MM.1S (cell line): ENCODE measurements around the gene FUT2.
"Not testable (repeated sequence)": the region's sequence is repeated elsewhere in the genome, so short reads cannot be mapped to it uniquely, and the experiment has no call there.

Source experiments
- DNase-seq: peaks from one replicate; pipeline ENCODE4 v3.0.0-alpha.2; 2015
- H2AFZ ChIP-seq: fragments of 300-600 bp; sonication (generic); 2 replicates; pipeline ENCODE4 v1.6.0; 2016; ENCODE audit warnings: antibody characterized with exemption, low read length
- H3F3A ChIP-seq: fragments of 300-600 bp; sonication (generic); 2 replicates; pipeline ENCODE4 v1.6.1; 2016; ENCODE audit warnings: mild to moderate bottlenecking, antibody characterized with exemption, low read length, moderate library complexity, mixed read lengths; ENCODE audit not compliant: insufficient read depth
- H3K27ac ChIP-seq: fragments of 300-600 bp; sonication (generic); 2 replicates; pipeline ENCODE4 v1.5.1; 2016; ENCODE audit warnings: mild to moderate bottlenecking, low read length
- H3K27me3 ChIP-seq: fragments of 300-600 bp; sonication (generic); replicated peaks from 2 replicates; pipeline ENCODE4 v1.6.0; 2016; ENCODE audit warnings: low read length; ENCODE audit not compliant: insufficient read depth
- H3K36me3 ChIP-seq: fragments of 300-600 bp; sonication (generic); replicated peaks from 2 replicates; pipeline ENCODE4 v1.6.1; 2016; ENCODE audit warnings: mild to moderate bottlenecking, low read length, mixed read lengths; ENCODE audit not compliant: insufficient read depth
- H3K4me1 ChIP-seq: fragments of 300-600 bp; sonication (generic); 2 replicates; pipeline ENCODE4 v1.6.1; 2016; ENCODE audit warnings: low read length, mixed read lengths
- H3K4me2 ChIP-seq: fragments of 300-600 bp; sonication (generic); 2 replicates; pipeline ENCODE4 v1.6.0; 2016; ENCODE audit warnings: low read depth, low read length
- H3K4me3 ChIP-seq: fragments of 300-600 bp; sonication (generic); 2 replicates; pipeline ENCODE4 v1.5.1; 2016; ENCODE audit warnings: low read length, mixed read lengths
- H3K79me2 ChIP-seq: fragments of 300-600 bp; sonication (generic); 2 replicates; pipeline ENCODE4 v1.6.1; 2016; ENCODE audit warnings: mixed run types, low read length, mixed read lengths
- H3K9ac ChIP-seq: fragments of 300-600 bp; sonication (generic); 2 replicates; pipeline ENCODE4 v1.6.1; 2016; ENCODE audit warnings: low read length, mixed read lengths
- H3K9me2 ChIP-seq: fragments of 300-600 bp; sonication (generic); replicated peaks from 2 replicates; pipeline ENCODE4 v1.6.1; 2016; ENCODE audit warnings: mild to moderate bottlenecking, low read length, mixed read lengths; ENCODE audit not compliant: insufficient read depth
- H3K9me3 ChIP-seq: fragments of 300-600 bp; sonication (generic); replicated peaks from 2 replicates; pipeline ENCODE4 v1.6.1; 2016; ENCODE audit warnings: mild to moderate bottlenecking, low read length, mixed read lengths; ENCODE audit not compliant: insufficient read depth
- H4K20me1 ChIP-seq: fragments of 300-600 bp; sonication (generic); 2 replicates; pipeline ENCODE4 v1.6.1; 2016; ENCODE audit warnings: mild to moderate bottlenecking, low read length, moderate library complexity, mixed read lengths; ENCODE audit not compliant: insufficient read depth
- EZH2 ChIP-seq: fragments of 300-600 bp; sonication (generic); optimal IDR thresholded peaks from 2 replicates; pipeline ENCODE3; 2017; ENCODE audit warnings: low read depth, mild to moderate bottlenecking, antibody characterized with exemption, low read length, mixed read lengths
- EZH2phosphoT487 ChIP-seq: fragments of 300-600 bp; sonication (generic); IDR thresholded peaks from 2 replicates; pipeline ENCODE4 v1.6.1; 2018; ENCODE audit warnings: antibody characterized with exemption, low read length
- TF ChIP-seq, protein P1 (sequence below): fragments of 300-600 bp; sonication (generic); IDR thresholded peaks from 2 replicates; pipeline ENCODE4 v1.5.1; 2016; ENCODE audit warnings: antibody characterized with exemption, low read length, mixed read lengths

Gene FUT2

DNA sequence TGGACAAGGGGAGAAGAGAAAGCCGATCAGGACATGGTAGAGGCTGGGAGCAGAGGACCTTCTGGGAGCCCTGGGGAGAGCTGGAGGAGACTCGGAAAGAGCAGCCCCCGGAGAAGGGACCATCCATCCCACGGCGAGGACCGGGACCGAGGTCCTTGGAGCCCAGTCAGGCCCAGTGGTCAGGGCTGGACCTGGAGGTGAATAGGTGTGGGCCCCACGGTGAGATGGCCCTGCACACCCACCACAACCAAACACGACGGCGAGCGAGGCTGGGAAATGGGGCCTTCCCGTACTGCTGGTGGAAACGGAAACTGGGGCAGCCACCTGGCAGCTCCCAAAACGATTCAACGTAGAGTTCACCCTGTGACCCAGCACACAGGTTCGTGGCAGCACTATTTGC is 19.3 kb upstream of the FUT2 start:
- Histone ChIP-seq H4K20me1 (no peaks in the 10 kb centered on the region), H2AFZ (no peak overlapping the region), H3K4me3 (no peak overlapping the region), H3K36me3 (no peaks in the 10 kb centered on the region), H3K79me2 (no peaks in the 10 kb centered on the region), H3K9me2 (no peaks in the 10 kb centered on the region), H3K9ac (no peak overlapping the region), H3F3A (no peaks in the 10 kb centered on the region), H3K4me1 (no peaks in the 10 kb centered on the region; the same call in 1 of the 2 replicates), H3K9me3 (no peaks in the 10 kb centered on the region), H3K4me2 (no peak overlapping the region), H3K27ac (no peak overlapping the region), H3K27me3 (peaks cover 92% of the 10 kb centered on the region)
- DNase-seq = no peak
- no peak for TF ChIP-seq EZH2phosphoT487
- TF ChIP-seq, protein P1, sequence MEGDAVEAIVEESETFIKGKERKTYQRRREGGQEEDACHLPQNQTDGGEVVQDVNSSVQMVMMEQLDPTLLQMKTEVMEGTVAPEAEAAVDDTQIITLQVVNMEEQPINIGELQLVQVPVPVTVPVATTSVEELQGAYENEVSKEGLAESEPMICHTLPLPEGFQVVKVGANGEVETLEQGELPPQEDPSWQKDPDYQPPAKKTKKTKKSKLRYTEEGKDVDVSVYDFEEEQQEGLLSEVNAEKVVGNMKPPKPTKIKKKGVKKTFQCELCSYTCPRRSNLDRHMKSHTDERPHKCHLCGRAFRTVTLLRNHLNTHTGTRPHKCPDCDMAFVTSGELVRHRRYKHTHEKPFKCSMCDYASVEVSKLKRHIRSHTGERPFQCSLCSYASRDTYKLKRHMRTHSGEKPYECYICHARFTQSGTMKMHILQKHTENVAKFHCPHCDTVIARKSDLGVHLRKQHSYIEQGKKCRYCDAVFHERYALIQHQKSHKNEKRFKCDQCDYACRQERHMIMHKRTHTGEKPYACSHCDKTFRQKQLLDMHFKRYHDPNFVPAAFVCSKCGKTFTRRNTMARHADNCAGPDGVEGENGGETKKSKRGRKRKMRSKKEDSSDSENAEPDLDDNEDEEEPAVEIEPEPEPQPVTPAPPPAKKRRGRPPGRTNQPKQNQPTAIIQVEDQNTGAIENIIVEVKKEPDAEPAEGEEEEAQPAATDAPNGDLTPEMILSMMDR = no peak
- no peak for TF ChIP-seq EZH2

DNA sequence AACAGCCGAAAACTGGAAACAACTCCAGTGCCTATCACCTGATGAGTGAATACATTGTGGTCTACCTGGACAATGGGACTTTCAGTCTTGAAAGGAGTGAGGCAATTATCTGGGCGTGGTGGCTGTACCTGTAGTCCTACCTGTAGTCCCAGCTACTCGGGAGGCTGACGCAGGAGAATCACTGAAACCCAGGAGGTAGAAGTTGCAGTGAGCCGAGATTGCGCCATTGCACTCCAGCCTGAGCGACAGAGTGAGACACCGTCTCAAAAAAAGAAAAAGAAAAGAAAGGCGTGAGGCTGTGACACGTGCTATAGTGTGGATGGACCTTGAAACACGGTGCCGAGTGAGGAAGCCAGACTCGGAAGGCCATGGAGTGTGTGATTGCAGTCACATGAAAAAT is 18.9 kb upstream of the FUT2 start:
- peaks cover 95% of the 10 kb centered on the region for H3K27me3 ChIP-seq
- H3K4me2 ChIP-seq = no peak overlapping the region
- H3K9me2 ChIP-seq = no peaks in the 10 kb centered on the region
- no peaks in the 10 kb centered on the region for H3K79me2 ChIP-seq
- H4K20me1 ChIP-seq = no peaks in the 10 kb centered on the region
- no peaks in the 10 kb centered on the region; the same call in 1 of the 2 replicates for H3K4me1 ChIP-seq
- TF ChIP-seq EZH2phosphoT487 (no peak), EZH2 (no peak)
- TF ChIP-seq, protein P1 = no peak
- no peaks in the 10 kb centered on the region for H3K36me3 ChIP-seq
- H2AFZ ChIP-seq = no peak overlapping the region
- H3K9ac ChIP-seq = no peak overlapping the region
- no peaks in the 10 kb centered on the region for H3F3A ChIP-seq
- H3K4me3 ChIP-seq = no peak overlapping the region
- H3K27ac ChIP-seq = no peak overlapping the region
- no peak for DNase-seq
- H3K9me3 ChIP-seq = no peaks in the 10 kb centered on the region

DNA sequence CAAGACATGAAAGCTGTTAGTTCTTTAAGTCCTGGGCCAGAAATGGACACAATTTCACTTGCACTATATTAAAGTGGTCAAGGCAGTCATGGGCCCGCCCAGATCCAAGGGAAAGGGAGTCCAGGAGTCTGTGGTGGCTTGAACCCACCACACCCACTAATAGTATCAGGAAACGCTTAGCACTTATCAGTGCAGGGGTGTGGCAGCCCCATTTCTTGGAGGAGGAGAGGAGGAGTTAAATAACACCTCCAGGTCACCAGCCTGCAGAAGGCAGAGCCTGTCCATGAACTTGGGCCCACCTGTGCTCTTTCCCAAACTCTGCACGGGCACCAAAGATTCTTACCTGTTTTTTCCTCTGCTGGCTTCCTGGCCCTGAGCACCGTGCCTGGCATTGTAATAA is 17.6 kb upstream of the FUT2 start:
- no peak overlapping the region for H3K4me3 ChIP-seq
- no peaks in the 10 kb centered on the region for H3K79me2 ChIP-seq
- H4K20me1 ChIP-seq = no peaks in the 10 kb centered on the region
- H3K4me1 ChIP-seq = no peaks in the 10 kb centered on the region; the same call in 1 of the 2 replicates
- TF ChIP-seq EZH2phosphoT487 = no peak
- TF ChIP-seq, protein P1 = no peak
- no peak for TF ChIP-seq EZH2
- no peak overlapping the region for H2AFZ ChIP-seq
- H3K4me2 ChIP-seq = no peak overlapping the region
- peaks cover 95% of the 10 kb centered on the region for H3K27me3 ChIP-seq
- no peak overlapping the region for H3K9ac ChIP-seq
- H3K27ac ChIP-seq = no peak overlapping the region
- no peaks in the 10 kb centered on the region for H3K9me2 ChIP-seq
- H3K36me3 ChIP-seq = no peaks in the 10 kb centered on the region
- no peak for DNase-seq
- no peaks in the 10 kb centered on the region for H3K9me3 ChIP-seq
- no peaks in the 10 kb centered on the region for H3F3A ChIP-seq

DNA sequence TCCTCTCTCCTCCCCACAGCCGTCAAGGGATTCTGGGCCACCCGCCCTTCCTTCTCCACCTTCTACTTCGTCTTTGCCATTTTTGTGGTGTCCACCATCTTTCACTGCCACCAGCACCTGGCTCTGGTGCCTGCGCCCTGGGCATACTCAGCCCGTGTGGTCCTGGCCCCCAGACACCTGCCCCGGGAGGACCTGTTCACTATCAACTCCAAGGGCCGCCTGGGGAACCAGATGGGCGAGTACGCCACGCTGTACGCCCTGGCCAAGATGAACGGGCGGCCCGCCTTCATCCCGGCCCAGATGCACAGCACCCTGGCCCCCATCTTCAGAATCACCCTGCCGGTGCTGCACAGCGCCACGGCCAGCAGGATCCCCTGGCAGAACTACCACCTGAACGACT is 15.8 kb upstream of the FUT2 start:
- H3K27ac ChIP-seq, H3K4me2 ChIP-seq, H3K9me3 ChIP-seq, H2AFZ ChIP-seq, DNase-seq, H3K36me3 ChIP-seq, H4K20me1 ChIP-seq, H3K9me2 ChIP-seq, H3K79me2 ChIP-seq, H3K9ac ChIP-seq, H3K4me1 ChIP-seq, H3K4me3 ChIP-seq, H3F3A ChIP-seq: not testable (repeated sequence)
- H3K27me3 ChIP-seq = peaks cover 92% of the 10 kb centered on the region
